ENCODE results near the gene PHF1.
"Not testable (repeated sequence)": the region's sequence is repeated elsewhere in the genome, so short reads cannot be mapped to it uniquely, and the experiment has no call there.

Gene PHF1

GRCh38 chr6:33391278-33391921 lies 19.4 kb upstream of the PHF1 start, which contains the start of gene KIFC1:
KIFC1 (plus strand) TSS chr6:33391823; CDS start chr6:33391986, 163 bp downstream.
- H3K36me3 ChIP-seq (ENCODE audit: control insufficient read depth in 5 of 5, insufficient read depth in 5 of 5, low read length in 5 of 5) = no peaks in the 10 kb centered on the region
- H3K27ac ChIP-seq (ENCODE audit: low read depth, low read length) = peak within 1 kb of the TSS; percentile 82
- H3K4me1 ChIP-seq (ENCODE audit: control insufficient read depth in 5 of 5, insufficient read depth in 5 of 5, low read length in 5 of 5) = peaks cover 2 to 15% (median 11%) of the 10 kb centered on the region in 5 donors
- no peaks in the 10 kb centered on the region for H3K9me3 ChIP-seq (ENCODE audit: control insufficient read depth in 5 of 5, low read length in 5 of 5)
- no peaks in the 10 kb centered on the region for H3K27me3 ChIP-seq (ENCODE audit: control insufficient read depth in 5 of 5, insufficient read depth in 4 of 5, low read length in 5 of 5)
- H3K4me3 ChIP-seq (ENCODE audit: low read depth in 1 of 5, low read length in 5 of 5) = peak within 1 kb of the TSS; percentile 15 to 73 (median 59)
- peak within 1 kb of the TSS; percentile 13 to 71 (median 39) for H3K9ac ChIP-seq (ENCODE audit: low read length in 5 of 5)

GRCh38 chr6:33391922-33392594 lies 18.8 kb upstream of the PHF1 start:
- Histone ChIP-seq H3K27ac (ENCODE audit: low read depth, low read length) (peak overlapping the region; percentile 57), H3K4me3 (ENCODE audit: low read depth in 1 of 5, low read length in 5 of 5) (peak overlapping the region; percentile 15 to 73 (median 59)), H3K9ac (ENCODE audit: low read length in 5 of 5) (peak overlapping the region in 4 of 5 donors; percentile 13 to 71 (median 34)), H3K36me3 (ENCODE audit: control insufficient read depth in 5 of 5, insufficient read depth in 5 of 5, low read length in 5 of 5) (no peaks in the 10 kb centered on the region), H3K27me3 (ENCODE audit: control insufficient read depth in 5 of 5, insufficient read depth in 4 of 5, low read length in 5 of 5) (no peaks in the 10 kb centered on the region), H3K4me1 (ENCODE audit: control insufficient read depth in 5 of 5, insufficient read depth in 5 of 5, low read length in 5 of 5) (peaks cover 2 to 15% (median 11%) of the 10 kb centered on the region in 5 donors), H3K9me3 (ENCODE audit: control insufficient read depth in 5 of 5, low read length in 5 of 5) (no peaks in the 10 kb centered on the region)

DNA sequence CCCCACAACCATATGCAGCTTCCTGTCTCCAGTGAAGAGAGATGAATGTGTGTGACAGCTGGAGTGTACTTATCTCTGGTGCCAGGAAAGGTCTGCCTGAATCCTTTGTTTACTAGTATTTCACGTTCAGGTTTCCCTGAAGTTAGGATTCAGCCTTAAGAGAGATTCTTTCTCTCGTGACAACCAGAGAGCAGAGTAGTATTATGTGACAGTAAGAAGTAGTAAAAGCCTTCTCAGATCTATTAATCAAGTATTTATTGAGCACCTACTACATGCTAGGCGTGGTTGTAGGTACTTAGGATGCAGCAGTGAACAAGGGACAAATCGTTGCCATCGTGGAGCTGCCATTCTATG lies 18.2 kb upstream of the PHF1 start:
- no peaks in the 10 kb centered on the region for H3K9me3 ChIP-seq (ENCODE audit: control insufficient read depth in 5 of 5, low read length in 5 of 5)
- H3K27me3 ChIP-seq (ENCODE audit: control insufficient read depth in 5 of 5, insufficient read depth in 4 of 5, low read length in 5 of 5) = no peaks in the 10 kb centered on the region
- H3K4me3 ChIP-seq (ENCODE audit: low read depth in 1 of 5, low read length in 5 of 5) = no peak overlapping the region
- H3K4me1 ChIP-seq (ENCODE audit: control insufficient read depth in 5 of 5, insufficient read depth in 5 of 5, low read length in 5 of 5) = peaks cover 2 to 15% (median 11%) of the 10 kb centered on the region in 5 donors
- H3K27ac ChIP-seq (ENCODE audit: low read depth, low read length) = no peak overlapping the region
- no peaks in the 10 kb centered on the region for H3K36me3 ChIP-seq (ENCODE audit: control insufficient read depth in 5 of 5, insufficient read depth in 5 of 5, low read length in 5 of 5)
- H3K9ac ChIP-seq (ENCODE audit: low read length in 5 of 5) = peak overlapping the region in 1 of 5 donors; percentile 25

DNA sequence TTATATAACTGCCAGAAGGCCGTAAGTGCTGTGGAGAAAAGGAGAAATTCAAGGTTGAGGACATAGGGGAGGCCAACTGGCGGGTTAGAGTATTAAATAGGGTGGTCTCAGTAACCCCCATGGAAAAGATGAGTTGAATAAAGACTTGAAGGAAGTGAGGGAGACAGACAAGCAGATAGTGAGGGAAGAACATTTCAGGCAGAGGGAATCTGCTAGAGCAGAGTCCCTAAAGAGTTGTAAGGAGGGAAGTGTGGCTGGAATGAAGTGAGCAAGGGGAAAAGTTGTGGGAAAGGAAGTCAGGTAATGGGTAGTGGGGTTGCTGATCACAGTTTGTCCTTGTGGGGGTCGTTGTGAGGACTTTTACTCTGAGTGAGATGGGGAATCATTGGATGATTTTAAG lies 17.8 kb upstream of the PHF1 start:
- Histone ChIP-seq H3K9ac (ENCODE audit: low read length in 5 of 5) (no peak overlapping the region), H3K4me1 (ENCODE audit: control insufficient read depth in 5 of 5, insufficient read depth in 5 of 5, low read length in 5 of 5) (peaks cover 2 to 15% (median 11%) of the 10 kb centered on the region in 5 donors), H3K36me3 (ENCODE audit: control insufficient read depth in 5 of 5, insufficient read depth in 5 of 5, low read length in 5 of 5) (no peaks in the 10 kb centered on the region), H3K27ac (ENCODE audit: low read depth, low read length) (no peak overlapping the region), H3K4me3 (ENCODE audit: low read depth in 1 of 5, low read length in 5 of 5) (no peak overlapping the region), H3K27me3 (ENCODE audit: control insufficient read depth in 5 of 5, insufficient read depth in 4 of 5, low read length in 5 of 5) (no peaks in the 10 kb centered on the region), H3K9me3 (ENCODE audit: control insufficient read depth in 5 of 5, low read length in 5 of 5) (no peaks in the 10 kb centered on the region)

GRCh38 chr6:33397541-33397940 lies 13.3 kb upstream of the PHF1 start:
- H3K4me1 ChIP-seq (ENCODE audit: control insufficient read depth in 5 of 5, insufficient read depth in 5 of 5, low read length in 5 of 5) = no peaks in the 10 kb centered on the region
- no peak overlapping the region for H3K4me3 ChIP-seq (ENCODE audit: low read depth in 1 of 5, low read length in 5 of 5)
- no peaks in the 10 kb centered on the region for H3K36me3 ChIP-seq (ENCODE audit: control insufficient read depth in 5 of 5, insufficient read depth in 5 of 5, low read length in 5 of 5)
- H3K27ac ChIP-seq (ENCODE audit: low read depth, low read length) = no peak overlapping the region
- H3K9me3 ChIP-seq (ENCODE audit: control insufficient read depth in 5 of 5, low read length in 5 of 5) = no peaks in the 10 kb centered on the region
- H3K27me3 ChIP-seq (ENCODE audit: control insufficient read depth in 5 of 5, insufficient read depth in 4 of 5, low read length in 5 of 5) = no peaks in the 10 kb centered on the region
- H3K9ac ChIP-seq (ENCODE audit: low read length in 5 of 5) = no peak overlapping the region

DNA sequence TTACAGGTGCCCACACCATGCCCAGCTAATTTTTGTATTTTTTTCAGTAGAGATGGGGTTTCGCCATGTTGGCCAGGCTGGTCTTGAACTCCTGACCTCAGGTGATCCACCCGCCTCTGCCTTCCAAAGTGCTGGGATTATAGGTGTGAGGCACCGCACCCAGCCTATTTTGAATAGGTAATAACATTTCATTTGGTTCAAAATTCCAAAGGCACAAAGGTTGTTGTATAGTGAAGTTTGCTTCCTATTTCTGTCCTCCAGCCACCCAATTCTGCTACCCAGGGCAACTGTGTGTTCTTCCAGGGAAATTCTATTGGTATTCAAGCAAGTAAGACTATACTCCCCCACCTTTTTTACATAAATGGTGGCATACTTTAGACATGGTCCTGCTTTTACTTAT lies 12.2 kb upstream of the PHF1 start:
- H3K4me3 ChIP-seq (ENCODE audit: low read depth in 1 of 5, low read length in 5 of 5); H3K4me1 ChIP-seq (ENCODE audit: control insufficient read depth in 5 of 5, insufficient read depth in 5 of 5, low read length in 5 of 5); H3K9me3 ChIP-seq (ENCODE audit: control insufficient read depth in 5 of 5, low read length in 5 of 5); H3K36me3 ChIP-seq (ENCODE audit: control insufficient read depth in 5 of 5, insufficient read depth in 5 of 5, low read length in 5 of 5); H3K9ac ChIP-seq (ENCODE audit: low read length in 5 of 5); H3K27me3 ChIP-seq (ENCODE audit: control insufficient read depth in 5 of 5, insufficient read depth in 4 of 5, low read length in 5 of 5); H3K27ac ChIP-seq (ENCODE audit: low read depth, low read length): not testable (repeated sequence)

DNA sequence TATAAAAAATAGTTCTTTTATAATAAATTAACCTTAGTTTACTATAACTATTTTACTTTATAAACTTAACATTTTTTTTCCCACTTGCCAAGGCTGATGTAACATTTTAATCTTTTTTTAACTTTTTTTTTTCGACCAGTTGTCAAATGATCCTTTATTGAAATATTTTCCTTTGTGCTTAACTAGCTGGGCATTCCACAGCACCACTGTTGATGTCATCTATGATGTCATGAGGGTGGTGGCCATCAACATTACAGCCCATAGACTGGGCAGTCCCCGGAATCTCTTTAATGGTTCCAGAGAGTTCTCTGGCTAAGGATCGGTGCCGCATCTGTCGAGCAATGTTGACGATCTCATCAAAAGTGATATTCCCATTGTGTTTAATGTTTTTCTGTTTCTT lies 10.9 kb upstream of the PHF1 start:
- not testable (repeated sequence) for H3K4me1 ChIP-seq (ENCODE audit: control insufficient read depth in 5 of 5, insufficient read depth in 5 of 5, low read length in 5 of 5); H3K27ac ChIP-seq (ENCODE audit: low read depth, low read length); H3K9me3 ChIP-seq (ENCODE audit: control insufficient read depth in 5 of 5, low read length in 5 of 5); H3K9ac ChIP-seq (ENCODE audit: low read length in 5 of 5); H3K27me3 ChIP-seq (ENCODE audit: control insufficient read depth in 5 of 5, insufficient read depth in 4 of 5, low read length in 5 of 5); H3K36me3 ChIP-seq (ENCODE audit: control insufficient read depth in 5 of 5, insufficient read depth in 5 of 5, low read length in 5 of 5); H3K4me3 ChIP-seq (ENCODE audit: low read depth in 1 of 5, low read length in 5 of 5)

DNA sequence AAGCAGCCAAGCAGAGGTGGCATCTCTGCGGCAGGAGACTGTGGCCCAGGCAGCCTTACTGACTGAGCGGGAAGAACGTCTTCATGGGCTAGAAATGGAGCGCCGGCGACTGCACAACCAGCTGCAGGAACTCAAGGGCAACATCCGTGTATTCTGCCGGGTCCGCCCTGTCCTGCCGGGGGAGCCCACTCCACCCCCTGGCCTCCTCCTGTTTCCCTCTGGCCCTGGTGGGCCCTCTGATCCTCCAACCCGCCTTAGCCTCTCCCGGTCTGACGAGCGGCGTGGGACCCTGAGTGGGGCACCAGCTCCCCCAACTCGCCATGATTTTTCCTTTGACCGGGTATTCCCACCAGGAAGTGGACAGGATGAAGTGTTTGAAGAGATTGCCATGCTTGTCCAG lies 5.9 kb upstream of the PHF1 start:
- H3K36me3 ChIP-seq (ENCODE audit: control insufficient read depth in 5 of 5, insufficient read depth in 5 of 5, low read length in 5 of 5) = no peaks in the 10 kb centered on the region
- no peak overlapping the region for H3K9ac ChIP-seq (ENCODE audit: low read length in 5 of 5)
- no peak overlapping the region for H3K27ac ChIP-seq (ENCODE audit: low read depth, low read length)
- no peaks in the 10 kb centered on the region for H3K9me3 ChIP-seq (ENCODE audit: control insufficient read depth in 5 of 5, low read length in 5 of 5)
- H3K4me3 ChIP-seq (ENCODE audit: low read depth in 1 of 5, low read length in 5 of 5) = no peak overlapping the region
- H3K4me1 ChIP-seq (ENCODE audit: control insufficient read depth in 5 of 5, insufficient read depth in 5 of 5, low read length in 5 of 5) = peaks cover 0 to 7% (median 5%) of the 10 kb centered on the region in 5 donors
- H3K27me3 ChIP-seq (ENCODE audit: control insufficient read depth in 5 of 5, insufficient read depth in 4 of 5, low read length in 5 of 5) = no peaks in the 10 kb centered on the region

- no peak overlapping the region for H3K9ac ChIP-seq (ENCODE audit: low read length in 5 of 5)
- no peak overlapping the region for H3K4me3 ChIP-seq (ENCODE audit: low read depth in 1 of 5, low read length in 5 of 5)
- peaks cover 0 to 9% (median 6%) of the 10 kb centered on the region in 5 donors for H3K4me1 ChIP-seq (ENCODE audit: control insufficient read depth in 5 of 5, insufficient read depth in 5 of 5, low read length in 5 of 5)
- H3K27me3 ChIP-seq (ENCODE audit: control insufficient read depth in 5 of 5, insufficient read depth in 4 of 5, low read length in 5 of 5) = no peaks in the 10 kb centered on the region
- no peaks in the 10 kb centered on the region for H3K36me3 ChIP-seq (ENCODE audit: control insufficient read depth in 5 of 5, insufficient read depth in 5 of 5, low read length in 5 of 5)
- H3K27ac ChIP-seq (ENCODE audit: low read depth, low read length) = no peak overlapping the region
- no peaks in the 10 kb centered on the region for H3K9me3 ChIP-seq (ENCODE audit: control insufficient read depth in 5 of 5, low read length in 5 of 5)
Measured at GRCh38 chr6:33405386-33405940, 5.4 kb upstream of the PHF1 start.

- no peak overlapping the region for H3K4me3 ChIP-seq (ENCODE audit: low read depth in 1 of 5, low read length in 5 of 5)
- no peaks in the 10 kb centered on the region for H3K36me3 ChIP-seq (ENCODE audit: control insufficient read depth in 5 of 5, insufficient read depth in 5 of 5, low read length in 5 of 5)
- no peaks in the 10 kb centered on the region for H3K27me3 ChIP-seq (ENCODE audit: control insufficient read depth in 5 of 5, insufficient read depth in 4 of 5, low read length in 5 of 5)
- H3K4me1 ChIP-seq (ENCODE audit: control insufficient read depth in 5 of 5, insufficient read depth in 5 of 5, low read length in 5 of 5) = peaks cover 0 to 9% (median 6%) of the 10 kb centered on the region in 5 donors
- H3K9ac ChIP-seq (ENCODE audit: low read length in 5 of 5) = no peak overlapping the region
- no peaks in the 10 kb centered on the region for H3K9me3 ChIP-seq (ENCODE audit: control insufficient read depth in 5 of 5, low read length in 5 of 5)
- no peak overlapping the region for H3K27ac ChIP-seq (ENCODE audit: low read depth, low read length)
Measured at GRCh38 chr6:33406126-33406525, 4.7 kb upstream of the PHF1 start.

All from subcutaneous abdominal adipose tissue (tissue), 5 donors.